Daoy (cell line): Measurements from ENCODE around the gene ZNF23. TPM values are rescaled to one million over a fixed set of nuclear protein-coding genes. Genes with fewer than 3 reads are reported as not detected.

Experiments used
- total RNA-seq: library from RNA; depleted of rRNA; stranded (reverse); fragments of >200 nt; shearing (Covaris generic); gene quantifications from 2 replicates; pipeline ENCODE4 v1.2.3, GENCODE V29; 2014; rRNA removed

The ZNF23 gene
- total RNA-seq, 1 experiment from 2014 or later: 9.6 TPM

Other genes with a start within 250 kb of the ZNF23 start
- gene HYDIN, start 231.5 kb downstream of the ZNF23 start, total RNA-seq: 1.1 and 2.5 TPM in 2 replicates
- 17.6 and 20.6 TPM in 2 replicates for gene CMTR2, start 172.8 kb downstream of the ZNF23 start, total RNA-seq
- 8.1 and 11.3 TPM in 2 replicates for gene CALB2, start 103.5 kb downstream of the ZNF23 start, total RNA-seq
- not detected in 2 replicates for gene TLE7, start 20.2 kb downstream of the ZNF23 start, total RNA-seq
- 1.6 and 2.1 TPM in 2 replicates for gene ZNF19, start 27.1 kb upstream of the ZNF23 start, total RNA-seq
- 0.06 and 0.30 TPM in 2 replicates for gene CHST4, start 64.2 kb upstream of the ZNF23 start, total RNA-seq
- not detected in 2 replicates for gene TAT, start 114.8 kb upstream of the ZNF23 start, total RNA-seq
- 0.11 and 0.18 TPM in 2 replicates for gene MARVELD3, start 163.9 kb upstream of the ZNF23 start, total RNA-seq